ENCODE measurements around the gene ZFP28.

The ZFP28 gene

GRCh38 chr19:56547535-56547934, 8.8 kb downstream of the ZFP28 start:
- H3K4me2 ChIP-seq (ENCODE audit: low read length) = no peak overlapping the region
- peaks cover 8% of the 10 kb centered on the region; the same call in 1 of the 2 replicates for H3K9me3 ChIP-seq (ENCODE audit: control insufficient read depth, insufficient read depth, low read length)
- no peak overlapping the region for H3K27ac ChIP-seq (ENCODE audit: low read depth, low read length)
- H4K20me1 ChIP-seq (ENCODE audit: control insufficient read depth, insufficient read depth, low read depth, low read length) = no peaks in the 10 kb centered on the region
- no peaks in the 10 kb centered on the region for H3F3A ChIP-seq (ENCODE audit: control insufficient read depth, insufficient read depth)
- H3K4me1 ChIP-seq (ENCODE audit: control insufficient read depth, low read length) = no peaks in the 10 kb centered on the region
- H3K27me3 ChIP-seq (ENCODE audit: control insufficient read depth, low read length) = no peaks in the 10 kb centered on the region
- H3K9me2 ChIP-seq (replicated peaks; ENCODE audit: control insufficient read depth, low read length) = no peaks in the 10 kb centered on the region
- TF ChIP-seq CTCF (IDR thresholded peaks at IDR 0.05; ENCODE audit: low read depth, low read length, poor library complexity, severe bottlenecking) (peak; percentile 64), EZH2phosphoT487 (IDR thresholded peaks at IDR 0.05; ENCODE audit: borderline replicate concordance, low read length) (no peak)
- H3K4me3 ChIP-seq (ENCODE audit: low read length) = no peak overlapping the region
- no peaks in the 10 kb centered on the region for H3K79me2 ChIP-seq (ENCODE audit: control insufficient read depth, low read length)
- no peaks in the 10 kb centered on the region for H3K36me3 ChIP-seq (ENCODE audit: control insufficient read depth, low read length)

- no peaks in the 10 kb centered on the region for H3K4me1 ChIP-seq (ENCODE audit: control insufficient read depth, low read length)
- no peak overlapping the region for H3K27ac ChIP-seq (ENCODE audit: low read depth, low read length)
- H3K4me2 ChIP-seq (ENCODE audit: low read length) = no peak overlapping the region
- H4K20me1 ChIP-seq (ENCODE audit: control insufficient read depth, insufficient read depth, low read depth, low read length) = no peaks in the 10 kb centered on the region
- TF ChIP-seq EZH2phosphoT487 (IDR thresholded peaks at IDR 0.05; ENCODE audit: borderline replicate concordance, low read length) = no peak
- TF ChIP-seq CTCF (IDR thresholded peaks at IDR 0.05; ENCODE audit: low read depth, low read length, poor library complexity, severe bottlenecking) = no peak
- H3F3A ChIP-seq (ENCODE audit: control insufficient read depth, insufficient read depth) = no peaks in the 10 kb centered on the region
- peaks cover 24% of the 10 kb centered on the region; the same call in 1 of the 2 replicates for H3K9me3 ChIP-seq (ENCODE audit: control insufficient read depth, insufficient read depth, low read length)
- H3K36me3 ChIP-seq (ENCODE audit: control insufficient read depth, low read length) = no peaks in the 10 kb centered on the region
- H3K79me2 ChIP-seq (ENCODE audit: control insufficient read depth, low read length) = no peaks in the 10 kb centered on the region
- no peak overlapping the region for H3K4me3 ChIP-seq (ENCODE audit: low read length)
- no peaks in the 10 kb centered on the region for H3K27me3 ChIP-seq (ENCODE audit: control insufficient read depth, low read length)
- no peaks in the 10 kb centered on the region for H3K9me2 ChIP-seq (replicated peaks; ENCODE audit: control insufficient read depth, low read length)
These were observed 15.6 kb downstream of the ZFP28 start for GRCh38 chr19:56554272-56554869.

- no peak for TF ChIP-seq CTCF (IDR thresholded peaks at IDR 0.05; ENCODE audit: low read depth, low read length, poor library complexity, severe bottlenecking)
- TF ChIP-seq EZH2phosphoT487 (IDR thresholded peaks at IDR 0.05; ENCODE audit: borderline replicate concordance, low read length) = no peak
These were observed 24.0 kb downstream of the ZFP28 start for GRCh38 chr19:56562766-56563165.

More at GRCh38 chr19:56562766-56563165, 24.0 kb downstream of the ZFP28 start:
- Histone ChIP-seq H3K36me3 (ENCODE audit: control insufficient read depth, low read length) (no peaks in the 10 kb centered on the region), H3K27ac (ENCODE audit: low read depth, low read length) (no peak overlapping the region), H3K9me3 (ENCODE audit: control insufficient read depth, insufficient read depth, low read length) (peaks cover 25% of the 10 kb centered on the region), H3K4me1 (ENCODE audit: control insufficient read depth, low read length) (0 out of 2 replicates have a peak, but pooled peaks cover under 1% of the 10 kb centered on the region), H3K4me2 (ENCODE audit: low read length) (no peak overlapping the region), H3K9me2 (replicated peaks; ENCODE audit: control insufficient read depth, low read length) (no peaks in the 10 kb centered on the region), H3K4me3 (ENCODE audit: low read length) (no peak overlapping the region), H4K20me1 (ENCODE audit: control insufficient read depth, insufficient read depth, low read depth, low read length) (no peaks in the 10 kb centered on the region), H3K79me2 (ENCODE audit: control insufficient read depth, low read length) (no peaks in the 10 kb centered on the region), H3F3A (ENCODE audit: control insufficient read depth, insufficient read depth) (no peaks in the 10 kb centered on the region), H3K27me3 (ENCODE audit: control insufficient read depth, low read length) (no peaks in the 10 kb centered on the region)
